ENCODE measurements around the gene DDX41. TPM values are rescaled to one million over a fixed set of nuclear protein-coding genes. Genes with fewer than 3 reads are reported as not detected.

The DDX41 gene
- total RNA-seq, 2 experiments from 2014 or later: 169 to 224 TPM

GRCh38 chr5:177483994-177484901 lies 32.5 kb downstream of the DDX41 start:
- no peaks in the 10 kb centered on the region for H3K9me2 ChIP-seq (ENCODE audit: insufficient read depth, low read length)
- TF ChIP-seq CTCF (conservative IDR thresholded peaks at IDR 0.05; ENCODE audit: low read length) (no peak), EZH2phosphoT487 (IDR thresholded peaks at IDR 0.05; ENCODE audit: borderline replicate concordance, low read depth, low read length) (no peak)
- no peak overlapping the region for H3K27ac ChIP-seq (ENCODE audit: low read depth, low read length, poor library complexity, severe bottlenecking)
- no peak for DNase-seq (ENCODE audit: low spot score)
- ChIA-PET CTCF (ENCODE audit: unreplicated experiment) (no interaction called here), POLR2A (no interaction called here)
- H3K4me2 ChIP-seq (ENCODE audit: low read length): no peak overlapping the region
- H3K4me3 ChIP-seq (ENCODE audit: low read depth, low read length, poor library complexity, severe bottlenecking): no peak overlapping the region
- no peak overlapping the region for H2AFZ ChIP-seq (ENCODE audit: low read length)
- peaks cover 12% of the 10 kb centered on the region; the same call in 1 of the 2 replicates for H3K36me3 ChIP-seq (ENCODE audit: insufficient read depth, low read length)
- no peaks in the 10 kb centered on the region for H3K79me2 ChIP-seq (ENCODE audit: insufficient read depth, low read depth, low read length)
- no TSS peak for BruUV-seq (replicated peaks)
- no peaks in the 10 kb centered on the region for H4K20me1 ChIP-seq (ENCODE audit: insufficient read depth, low read length)
- H3K4me1 ChIP-seq (ENCODE audit: insufficient read depth, low read length, poor library complexity, severe bottlenecking): peaks cover 5% of the 10 kb centered on the region
- intact Hi-C loops (cut with micrococcal nuclease; ENCODE audit: unreplicated experiment): no loop called here
- H3K9me3 ChIP-seq (ENCODE audit: low read length): no peaks in the 10 kb centered on the region

GRCh38 chr5:177483042-177483441 lies 33.7 kb downstream of the DDX41 start:
- Histone ChIP-seq H4K20me1 (ENCODE audit: insufficient read depth, low read length) (no peaks in the 10 kb centered on the region), H3K4me3 (ENCODE audit: low read depth, low read length, poor library complexity, severe bottlenecking) (no peak overlapping the region), H3K4me2 (ENCODE audit: low read length) (no peak overlapping the region), H2AFZ (ENCODE audit: low read length) (no peak overlapping the region), H3K9me3 (ENCODE audit: low read length) (no peaks in the 10 kb centered on the region), H3K27ac (ENCODE audit: low read depth, low read length, poor library complexity, severe bottlenecking) (no peak overlapping the region), H3K9me2 (ENCODE audit: insufficient read depth, low read length) (no peaks in the 10 kb centered on the region), H3K4me1 (ENCODE audit: insufficient read depth, low read length, poor library complexity, severe bottlenecking) (no peaks in the 10 kb centered on the region), H3K36me3 (ENCODE audit: insufficient read depth, low read length) (peaks cover 12% of the 10 kb centered on the region; the same call in 1 of the 2 replicates), H3K79me2 (ENCODE audit: insufficient read depth, low read depth, low read length) (no peaks in the 10 kb centered on the region)
- no peak for TF ChIP-seq EZH2phosphoT487 (IDR thresholded peaks at IDR 0.05; ENCODE audit: borderline replicate concordance, low read depth, low read length)
- intact Hi-C loops (cut with micrococcal nuclease; ENCODE audit: unreplicated experiment): no loop called here
- CTCF ChIA-PET (ENCODE audit: unreplicated experiment): no interaction called here
- DNase-seq (ENCODE audit: low spot score): no peak
- POLR2A ChIA-PET: no interaction called here
- no TSS peak for BruUV-seq (replicated peaks)

GRCh38 chr5:177482359-177482795 lies 34.4 kb downstream of the DDX41 start:
- no peaks in the 10 kb centered on the region for H3K79me2 ChIP-seq (ENCODE audit: insufficient read depth, low read depth, low read length)
- H4K20me1 ChIP-seq (ENCODE audit: insufficient read depth, low read length): no peaks in the 10 kb centered on the region
- intact Hi-C loops (cut with micrococcal nuclease; ENCODE audit: unreplicated experiment): no loop called here
- H3K4me3 ChIP-seq (ENCODE audit: low read depth, low read length, poor library complexity, severe bottlenecking): no peak overlapping the region
- no TSS peak for BruUV-seq (replicated peaks)
- ChIA-PET CTCF (ENCODE audit: unreplicated experiment) (no interaction called here), POLR2A (no interaction called here)
- peaks cover 9% of the 10 kb centered on the region; the same call in 1 of the 2 replicates for H3K36me3 ChIP-seq (ENCODE audit: insufficient read depth, low read length)
- TF ChIP-seq EZH2phosphoT487 (IDR thresholded peaks at IDR 0.05; ENCODE audit: borderline replicate concordance, low read depth, low read length): no peak
- TF ChIP-seq CTCF (conservative IDR thresholded peaks at IDR 0.05; ENCODE audit: low read length): no peak
- H3K27ac ChIP-seq (ENCODE audit: low read depth, low read length, poor library complexity, severe bottlenecking): no peak overlapping the region
- no peak overlapping the region for H3K4me2 ChIP-seq (ENCODE audit: low read length)
- DNase-seq (ENCODE audit: low spot score): no peak
- H3K4me1 ChIP-seq (ENCODE audit: insufficient read depth, low read length, poor library complexity, severe bottlenecking): no peaks in the 10 kb centered on the region
- no peaks in the 10 kb centered on the region for H3K9me3 ChIP-seq (ENCODE audit: low read length)
- H2AFZ ChIP-seq (ENCODE audit: low read length): no peak overlapping the region
- no peaks in the 10 kb centered on the region for H3K9me2 ChIP-seq (ENCODE audit: insufficient read depth, low read length)
